Measurements from ENCODE around the gene NDUFV2.
"Not testable (repeated sequence)": the region's sequence is repeated elsewhere in the genome, so short reads cannot be mapped to it uniquely, and the experiment has no call there.

NDUFV2 gene

GRCh38 chr18:9090578-9090977, 11.9 kb upstream of the NDUFV2 start:
- no peak for DNase-seq (ENCODE audit: low read depth in 2 of 2)

GRCh38 chr18:9091066-9091476, 11.4 kb upstream of the NDUFV2 start:
- DNase-seq (ENCODE audit: low read depth in 2 of 2), result peak in 1 of 2 donors; percentile 15

GRCh38 chr18:9092665-9093064, 9.8 kb upstream of the NDUFV2 start:
- DNase-seq (ENCODE audit: low read depth in 2 of 2), result no peak

GRCh38 chr18:9093109-9093508, 9.4 kb upstream of the NDUFV2 start:
- not testable (repeated sequence) for DNase-seq (ENCODE audit: low read depth in 2 of 2)

GRCh38 chr18:9094307-9095226, 7.9 kb upstream of the NDUFV2 start:
- DNase-seq (ENCODE audit: low read depth in 2 of 2), result peak in 1 of 2 donors; percentile 30

- DNase-seq (ENCODE audit: low read depth in 2 of 2), result no peak
Measured at GRCh38 chr18:9095297-9096006, 7.0 kb upstream of the NDUFV2 start.

GRCh38 chr18:9096007-9096371, 6.5 kb upstream of the NDUFV2 start:
- no peak for DNase-seq (ENCODE audit: low read depth in 2 of 2)

GRCh38 chr18:9096685-9097084, 5.8 kb upstream of the NDUFV2 start:
- no peak for DNase-seq (ENCODE audit: low read depth in 2 of 2)

GRCh38 chr18:9097349-9097748, 5.2 kb upstream of the NDUFV2 start:
- DNase-seq (ENCODE audit: low read depth in 2 of 2), result no peak

GRCh38 chr18:9100796-9101195, 1.7 kb upstream of the NDUFV2 start:
- no peak for DNase-seq (ENCODE audit: low read depth in 2 of 2)

GRCh38 chr18:9101730-9102507, 580 bp upstream of the NDUFV2 start:
- no peak for DNase-seq (ENCODE audit: low read depth in 2 of 2)

GRCh38 chr18:9103376-9103873, 926 bp downstream of the NDUFV2 start:
- DNase-seq (ENCODE audit: low read depth in 2 of 2), result no peak

- DNase-seq (ENCODE audit: low read depth in 2 of 2), result no peak
Measured at GRCh38 chr18:9104244-9104901, 1.9 kb downstream of the NDUFV2 start.

- DNase-seq (ENCODE audit: low read depth in 2 of 2), result no peak
Measured at GRCh38 chr18:9105420-9105819, 2.9 kb downstream of the NDUFV2 start.

GRCh38 chr18:9106094-9106493, 3.6 kb downstream of the NDUFV2 start:
- DNase-seq (ENCODE audit: low read depth in 2 of 2), result no peak

- no peak for DNase-seq (ENCODE audit: low read depth in 2 of 2)
Measured at GRCh38 chr18:9106800-9107584, 4.5 kb downstream of the NDUFV2 start.

GRCh38 chr18:9108911-9109310, 6.4 kb downstream of the NDUFV2 start:
- no peak for DNase-seq (ENCODE audit: low read depth in 2 of 2)

GRCh38 chr18:9109523-9109922, 7.0 kb downstream of the NDUFV2 start:
- no peak for DNase-seq (ENCODE audit: low read depth in 2 of 2)

GRCh38 chr18:9113468-9114149, 11.1 kb downstream of the NDUFV2 start:
- no peak for DNase-seq (ENCODE audit: low read depth in 2 of 2)

GRCh38 chr18:9115984-9116383, 13.5 kb downstream of the NDUFV2 start:
- DNase-seq (ENCODE audit: low read depth in 2 of 2), result no peak

Measured in stimulated activated CD4-positive, alpha-beta T cell treated with anti-CD3 and anti-CD28 coated beads, Interleukin-1b, Interleukin-23, amount 100 ng/mL, for 4 hours (primary cell).